ENCODE measurements around the gene PTP4A2.
A peak's percentile ranks its signal among the peaks of the same experiment; 100 is the strongest.

The PTP4A2 gene

GRCh38 chr1:31938184-31938975, at the start of gene PTP4A2:
TSS of gene PTP4A2 (minus strand) at chr1:31938368. CDS start at chr1:31919065, 19,303 bp downstream.
- no peaks in the 10 kb centered on the region for H3K27me3 ChIP-seq (replicated peaks; ENCODE audit: control insufficient read depth, insufficient read depth, low read length)
- no peaks in the 10 kb centered on the region for H3K36me3 ChIP-seq (ENCODE audit: control insufficient read depth, insufficient read depth, low read length)
- H3K4me3 ChIP-seq (replicated peaks; ENCODE audit: low read depth, low read length) = peak within 1 kb of the TSS; percentile 77
- peak; percentile 99 for DNase-seq (ENCODE audit: extremely low read depth, insufficient read length)
- TF ChIP-seq CTCF (IDR thresholded peaks at IDR 0.05; ENCODE audit: insufficient read depth, low read length, poor library complexity, severe bottlenecking) = no peak

GRCh38 chr1:31987135-31987619, 49.0 kb upstream of the PTP4A2 start:
- no peak for DNase-seq (ENCODE audit: extremely low read depth, insufficient read length)
- Histone ChIP-seq H3K27me3 (replicated peaks; ENCODE audit: control insufficient read depth, insufficient read depth, low read length) (no peaks in the 10 kb centered on the region), H3K36me3 (ENCODE audit: control insufficient read depth, insufficient read depth, low read length) (no peaks in the 10 kb centered on the region), H3K4me3 (replicated peaks; ENCODE audit: low read depth, low read length) (no peak overlapping the region)
- no peak for TF ChIP-seq CTCF (IDR thresholded peaks at IDR 0.05; ENCODE audit: insufficient read depth, low read length, poor library complexity, severe bottlenecking)

- no peak overlapping the region for H3K4me3 ChIP-seq (replicated peaks; ENCODE audit: low read depth, low read length)
- DNase-seq (ENCODE audit: extremely low read depth, insufficient read length) = no peak
- no peaks in the 10 kb centered on the region for H3K27me3 ChIP-seq (replicated peaks; ENCODE audit: control insufficient read depth, insufficient read depth, low read length)
- TF ChIP-seq CTCF (IDR thresholded peaks at IDR 0.05; ENCODE audit: insufficient read depth, low read length, poor library complexity, severe bottlenecking) = no peak
- no peaks in the 10 kb centered on the region for H3K36me3 ChIP-seq (ENCODE audit: control insufficient read depth, insufficient read depth, low read length)
These were observed 47.3 kb upstream of the PTP4A2 start for GRCh38 chr1:31985430-31985829.

GRCh38 chr1:31984419-31985347, 46.5 kb upstream of the PTP4A2 start:
- Histone ChIP-seq H3K4me3 (replicated peaks; ENCODE audit: low read depth, low read length) (no peak overlapping the region), H3K27me3 (replicated peaks; ENCODE audit: control insufficient read depth, insufficient read depth, low read length) (no peaks in the 10 kb centered on the region), H3K36me3 (ENCODE audit: control insufficient read depth, insufficient read depth, low read length) (no peaks in the 10 kb centered on the region)
- DNase-seq (ENCODE audit: extremely low read depth, insufficient read length) = no peak
- no peak for TF ChIP-seq CTCF (IDR thresholded peaks at IDR 0.05; ENCODE audit: insufficient read depth, low read length, poor library complexity, severe bottlenecking)

GRCh38 chr1:31981972-31982371, 43.8 kb upstream of the PTP4A2 start:
- DNase-seq (ENCODE audit: extremely low read depth, insufficient read length) = no peak
- H3K36me3 ChIP-seq (ENCODE audit: control insufficient read depth, insufficient read depth, low read length) = no peaks in the 10 kb centered on the region
- no peaks in the 10 kb centered on the region for H3K27me3 ChIP-seq (replicated peaks; ENCODE audit: control insufficient read depth, insufficient read depth, low read length)
- TF ChIP-seq CTCF (IDR thresholded peaks at IDR 0.05; ENCODE audit: insufficient read depth, low read length, poor library complexity, severe bottlenecking) = no peak
- no peak overlapping the region for H3K4me3 ChIP-seq (replicated peaks; ENCODE audit: low read depth, low read length)

All from GM06990 (cell line).